Hematopoietic multipotent progenitor cell treated with erythropoietin and hydrocortisone succinate and interleukin-3 and kit ligand, for 4 days (in vitro differentiated cells): ENCODE results near the gene FAF1.
"Not testable (repeated sequence)": the region's sequence is repeated elsewhere in the genome, so short reads cannot be mapped to it uniquely, and the experiment has no call there.

Experiments used
- DNase-seq: peaks from one replicate; pipeline ENCODE4 v3.0.0-alpha.2; 2015

The FAF1 gene

DNA sequence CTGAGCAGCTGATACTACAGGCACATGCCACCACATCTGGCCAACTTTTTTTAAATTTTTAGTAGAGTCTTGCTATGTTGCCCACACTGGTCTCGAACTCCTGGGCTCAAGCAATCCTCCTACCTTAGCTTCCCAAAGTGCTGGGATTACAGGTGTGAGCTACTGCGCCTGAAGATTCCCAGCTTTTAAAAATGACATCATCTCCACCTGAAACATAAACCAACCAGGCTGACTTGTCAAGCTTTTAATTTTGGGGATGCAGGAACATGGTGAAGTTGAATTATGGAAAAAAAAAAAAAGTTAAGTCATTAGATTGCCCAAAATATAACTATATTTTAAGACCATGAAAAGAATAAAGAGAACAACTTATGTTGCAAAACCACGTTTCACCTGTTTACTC, 350.6 kb downstream of the FAF1 start:
- no peak for DNase-seq

GRCh38 chr1:50605186-50605875, 354.7 kb downstream of the FAF1 start:
- peak; percentile 79 for DNase-seq

- no peak for DNase-seq
Observed at GRCh38 chr1:50604580-50604979, 355.5 kb downstream of the FAF1 start.

DNA sequence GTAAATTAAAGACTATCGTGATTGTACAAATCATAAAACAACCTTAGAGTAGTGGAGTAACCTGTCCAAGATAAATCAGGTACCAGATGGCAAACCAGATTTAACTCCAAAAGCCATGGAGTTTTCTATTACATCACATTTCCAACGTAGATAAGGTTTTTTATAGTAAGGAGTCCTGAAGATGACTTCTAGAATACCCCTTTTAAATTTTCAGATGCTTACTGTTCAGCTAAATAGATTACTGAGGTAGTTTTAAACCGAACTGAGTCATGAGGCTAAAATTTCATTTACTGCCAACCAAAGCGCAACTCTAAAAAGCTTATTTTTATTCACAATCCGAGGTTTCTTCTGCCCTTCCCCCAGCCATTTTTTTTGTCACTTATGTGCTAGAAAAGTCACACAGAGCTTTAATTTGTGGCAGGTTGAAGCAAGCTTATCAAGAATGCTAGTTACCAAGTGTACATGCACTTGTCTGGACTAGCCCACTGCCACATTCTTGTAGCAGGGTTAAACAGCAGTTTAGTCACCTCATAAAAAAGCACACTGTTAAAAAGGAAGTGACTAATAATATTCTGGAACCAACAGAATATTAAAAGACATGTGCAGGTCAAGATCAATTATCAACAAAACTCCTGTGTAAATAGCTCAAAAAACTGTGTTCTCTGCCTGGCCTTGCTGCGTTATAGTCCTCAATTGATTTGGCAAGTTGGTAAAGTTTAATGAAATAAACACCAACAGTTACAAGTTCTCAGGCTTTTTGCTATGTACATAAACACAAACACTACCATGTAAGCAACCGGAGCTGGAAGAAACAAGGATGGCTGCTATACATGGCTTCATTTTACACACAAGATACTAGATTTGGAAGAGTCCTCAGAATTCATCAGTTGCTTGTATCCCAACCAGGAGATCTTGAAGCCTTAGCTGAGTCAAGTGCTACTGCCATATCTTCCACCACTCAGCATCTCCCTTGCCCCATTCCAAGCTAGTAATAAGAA, 356.5 kb downstream of the FAF1 start:
- DNase-seq = no peak

GRCh38 chr1:50599546-50599945, 360.5 kb downstream of the FAF1 start:
- no peak for DNase-seq

DNA sequence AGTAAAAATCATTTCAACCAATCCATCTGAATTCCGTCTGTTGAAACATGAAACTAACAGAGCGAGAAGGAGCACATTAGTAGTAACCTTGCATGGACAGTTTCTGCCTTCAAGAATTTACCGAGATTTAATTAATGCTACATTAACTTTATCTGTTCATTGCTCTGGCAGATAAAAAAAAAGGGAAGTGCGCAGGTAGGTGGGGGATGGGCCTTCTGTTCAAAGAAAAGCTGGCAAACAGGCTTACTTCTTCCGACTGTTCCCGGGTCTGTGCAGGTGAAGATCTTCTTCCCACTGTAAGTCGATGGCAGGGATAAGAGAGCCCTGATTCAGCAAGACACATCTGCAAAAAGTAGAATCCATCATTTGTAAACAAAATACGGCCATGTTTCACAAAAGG, 364.2 kb downstream of the FAF1 start:
- DNase-seq = no peak

DNA sequence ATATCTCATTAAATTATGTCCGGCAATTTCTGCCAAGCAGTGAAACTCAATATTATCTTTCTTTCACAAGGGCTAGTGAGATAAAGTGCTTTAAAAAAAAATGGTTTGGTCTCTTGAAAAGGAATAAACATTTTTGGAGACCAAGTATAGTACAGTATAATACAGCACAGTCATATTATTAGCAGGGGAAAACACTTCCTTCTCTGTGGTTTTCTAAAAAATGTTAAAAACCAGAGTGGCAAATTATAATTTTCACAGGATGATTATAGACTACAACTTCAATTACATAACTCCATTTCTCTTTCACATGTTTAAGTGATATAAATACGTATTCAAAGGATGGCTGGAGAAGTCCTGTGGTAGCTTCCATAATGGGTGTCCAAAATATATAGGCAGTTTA, 366.6 kb downstream of the FAF1 start:
- peak; percentile 8 for DNase-seq

DNA sequence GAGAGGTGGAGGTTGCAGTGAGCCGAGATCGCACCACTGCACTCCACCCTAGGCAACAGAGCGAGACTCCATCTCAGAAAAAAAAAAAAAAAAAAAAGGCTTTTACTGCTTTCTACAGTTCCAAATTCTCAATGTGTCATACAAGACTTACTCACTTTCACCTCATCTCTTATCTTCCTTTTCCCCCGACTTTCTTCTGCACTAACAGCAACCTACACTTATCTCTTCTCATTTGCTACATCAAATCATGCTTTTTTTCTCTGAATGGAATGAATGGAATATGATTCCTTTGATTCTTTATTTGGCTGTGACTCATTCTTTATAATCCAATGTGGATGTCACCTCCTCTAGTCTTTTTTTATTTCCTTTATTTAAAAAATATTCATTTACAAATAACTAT, 368.5 kb downstream of the FAF1 start:
- no peak for DNase-seq

DNA sequence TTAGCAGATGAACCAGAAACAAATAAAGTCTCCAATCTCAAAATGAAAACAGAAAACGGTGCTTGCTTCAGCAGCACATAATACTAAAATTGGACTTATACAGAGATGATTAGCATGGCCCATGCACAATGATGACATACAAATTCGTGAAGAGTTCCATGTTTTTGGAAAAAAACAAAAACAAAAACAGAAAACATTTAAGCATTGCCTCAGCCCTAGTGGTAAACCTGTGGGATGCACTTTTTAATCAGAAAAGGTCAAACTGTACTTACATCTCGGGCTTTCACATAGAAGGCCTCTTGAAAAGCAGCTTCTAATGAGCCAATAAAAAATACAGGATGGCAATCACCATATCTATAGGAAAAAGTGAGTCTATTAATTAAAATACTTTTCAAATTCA, 377.7 kb downstream of the FAF1 start:
- no peak for DNase-seq

GRCh38 chr1:50570066-50570468, 390.0 kb downstream of the FAF1 start:
- DNase-seq = no peak

DNA sequence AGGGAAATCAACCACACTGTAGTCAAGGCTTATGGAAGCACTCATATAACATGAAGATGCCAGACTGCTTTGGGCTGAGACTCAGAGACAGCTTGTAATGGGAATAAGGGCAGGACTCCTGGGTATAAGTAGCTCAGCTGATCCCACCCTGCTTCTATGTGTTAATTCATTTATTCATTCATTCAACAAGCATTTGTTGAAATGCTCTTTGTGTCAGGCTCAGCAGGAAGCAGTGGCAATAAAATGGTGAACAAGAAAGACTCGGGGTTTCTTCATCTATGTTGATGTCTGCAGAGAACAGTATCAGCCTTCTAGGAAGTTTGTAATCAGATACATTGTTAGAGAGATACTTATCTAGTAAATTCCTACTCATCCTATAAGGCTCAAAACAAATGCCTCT, 391.3 kb downstream of the FAF1 start:
- no peak for DNase-seq

- DNase-seq = no peak
Observed at GRCh38 chr1:50566405-50566804, 393.7 kb downstream of the FAF1 start.

GRCh38 chr1:50564417-50564816, 395.6 kb downstream of the FAF1 start:
- no peak for DNase-seq

DNA sequence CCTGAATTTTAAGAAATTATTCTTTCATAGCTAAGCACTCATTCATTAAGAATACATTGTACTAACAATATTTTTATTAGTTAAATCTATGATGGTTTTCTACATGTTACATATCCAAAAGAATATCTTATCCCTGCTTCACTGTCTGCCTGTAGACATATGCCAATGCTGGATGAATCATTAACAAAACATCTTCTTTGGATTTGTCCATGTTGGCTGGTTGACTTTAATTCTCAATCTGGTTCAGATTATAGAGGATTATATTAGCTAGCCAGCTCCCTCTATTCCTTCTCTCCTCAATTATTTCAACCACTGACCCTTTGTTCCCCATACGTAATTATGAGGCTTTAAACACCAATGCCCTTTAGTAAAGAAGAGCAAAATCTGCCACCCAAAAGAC, 398.0 kb downstream of the FAF1 start:
- no peak for DNase-seq

- no peak for DNase-seq
Observed at GRCh38 chr1:50559421-50559820, 400.6 kb downstream of the FAF1 start.

- DNase-seq = no peak
Observed at GRCh38 chr1:50553921-50554320, 406.1 kb downstream of the FAF1 start.

GRCh38 chr1:50548243-50548642, 411.8 kb downstream of the FAF1 start:
- no peak for DNase-seq

DNA sequence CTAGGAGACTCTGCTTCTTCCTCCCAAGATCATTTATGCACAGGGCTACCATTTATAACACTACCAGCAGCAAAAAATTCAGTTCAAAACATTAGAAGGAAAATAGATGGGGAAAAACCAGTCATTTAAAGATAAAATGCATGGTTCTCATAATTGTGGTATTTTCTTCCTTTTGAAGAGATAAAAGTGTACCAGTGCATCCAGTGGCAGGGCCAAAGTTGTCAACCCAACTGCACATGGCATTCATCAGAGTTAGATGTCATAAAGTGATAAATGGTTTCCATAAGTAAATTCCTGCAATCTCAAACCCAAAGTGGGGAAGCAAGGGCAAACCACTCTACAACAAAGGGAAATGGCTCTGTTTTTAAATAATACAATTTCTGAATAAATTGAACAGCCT, 417.7 kb downstream of the FAF1 start:
- no peak for DNase-seq

DNA sequence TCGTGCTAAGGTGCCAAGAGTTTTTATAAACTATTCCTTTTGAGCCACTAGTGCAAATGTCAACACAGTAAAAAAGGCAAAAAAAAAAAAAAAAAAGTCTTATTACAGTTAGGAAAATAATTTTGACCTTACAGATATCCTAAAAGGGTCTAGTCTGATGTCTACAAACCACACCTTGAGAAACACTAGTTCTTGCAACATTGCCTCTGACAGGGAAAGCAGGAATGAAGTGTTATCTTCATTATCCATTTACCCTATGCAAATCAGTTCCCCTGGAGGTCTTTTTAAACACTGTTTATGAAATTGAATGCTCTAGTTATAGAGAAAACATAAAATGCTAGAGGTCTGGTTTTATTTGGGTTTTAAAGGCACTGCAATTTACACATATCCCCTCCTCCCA, 421.6 kb downstream of the FAF1 start:
- DNase-seq = no peak

GRCh38 chr1:50531601-50532000, 428.5 kb downstream of the FAF1 start:
- DNase-seq = no peak

DNA sequence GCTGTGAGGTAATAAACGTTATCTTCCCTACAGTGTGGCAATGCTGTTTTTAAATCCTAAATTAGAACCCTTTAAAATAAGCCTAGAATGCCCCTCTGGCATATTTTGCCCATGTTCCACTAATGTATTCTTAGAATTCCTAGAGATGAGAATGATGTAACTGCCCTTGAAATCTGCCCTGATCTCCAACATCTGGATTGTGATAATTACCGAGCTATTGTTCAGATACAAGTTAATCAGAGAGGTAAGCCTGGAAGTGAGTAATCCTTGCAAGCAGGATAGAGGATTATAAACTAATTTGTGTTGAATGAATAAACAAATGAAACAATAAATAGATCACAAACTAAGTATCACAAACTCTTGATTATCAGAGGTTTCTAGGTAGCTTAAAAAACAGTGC, 429.0 kb downstream of the FAF1 start:
- DNase-seq = no peak

DNA sequence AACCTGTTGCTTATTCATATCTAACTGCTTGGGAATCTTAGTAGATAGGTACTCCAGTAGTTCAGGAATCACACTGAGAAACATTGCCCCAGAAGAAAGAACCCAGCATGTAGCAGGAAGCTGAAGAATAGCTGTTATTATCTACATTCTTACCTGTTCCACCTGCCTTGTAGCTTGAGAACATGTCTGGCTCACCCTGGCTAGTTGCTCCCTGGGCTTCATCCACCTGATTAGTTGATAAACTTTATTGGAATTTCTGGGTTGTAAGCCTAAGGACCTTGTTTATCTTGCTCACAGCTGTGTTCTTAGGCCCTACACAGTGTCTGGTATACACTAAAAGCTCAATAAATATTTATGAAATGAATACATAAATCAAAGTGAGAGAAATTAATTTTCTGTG, 430.6 kb downstream of the FAF1 start:
- DNase-seq = no peak

GRCh38 chr1:50527987-50528320, 432.1 kb downstream of the FAF1 start:
- not testable (repeated sequence) for DNase-seq

DNA sequence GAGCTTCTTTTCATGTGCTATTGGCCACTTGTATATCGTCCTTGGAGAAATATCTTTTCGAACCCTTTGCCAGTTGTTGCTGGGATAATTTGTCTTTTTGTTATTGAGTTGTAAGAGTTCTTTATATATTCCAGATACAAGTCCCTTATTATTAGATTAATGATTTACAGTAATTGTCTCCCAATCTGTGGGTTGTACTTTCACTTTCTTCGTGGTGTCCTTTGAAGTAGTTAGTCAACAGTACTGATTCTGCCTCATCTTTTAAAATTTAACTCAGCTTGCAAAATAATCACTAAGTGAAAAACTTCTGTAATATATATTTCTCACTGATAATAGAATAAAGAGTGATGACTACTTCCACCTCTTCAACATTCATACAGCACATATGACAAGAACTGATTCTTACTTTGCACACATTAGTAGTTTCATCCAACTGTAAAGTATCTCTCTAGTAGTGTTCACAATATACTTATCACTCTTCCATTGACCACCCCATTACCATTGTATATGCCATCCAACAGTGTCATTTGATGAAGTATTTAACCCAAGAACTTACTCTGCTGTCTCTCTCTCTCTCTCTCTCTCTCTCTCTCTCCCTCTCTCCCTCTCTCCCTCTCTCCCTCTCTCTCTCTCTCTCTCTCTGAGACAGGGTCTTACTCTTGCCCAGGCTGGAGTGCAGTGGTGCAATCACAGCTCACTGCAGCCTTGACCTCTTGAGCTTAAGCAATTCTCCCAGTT, 432.6 kb downstream of the FAF1 start:
- DNase-seq = no peak
